HG03520 (cell line): ENCODE results near the gene EFNA2.

Source experiments
- ATAC-seq: cut with Tn5 transposase; IDR thresholded peaks from one replicate; pipeline ENCODE4 v1.9.1; 2021; ENCODE audit warnings: mild to moderate bottlenecking, moderate library complexity; ENCODE audit not compliant: unreplicated experiment

EFNA2 gene

GRCh38 chr19:1283207-1283916, 2.3 kb upstream of the EFNA2 start:
- ATAC-seq: no peak

- ATAC-seq: no peak
Observed at GRCh38 chr19:1283917-1284292, 1.8 kb upstream of the EFNA2 start.

- no peak for ATAC-seq
Observed at GRCh38 chr19:1284293-1284978, 1.2 kb upstream of the EFNA2 start.

- no peak for ATAC-seq
Observed at GRCh38 chr19:1284979-1285736, 515 bp upstream of the EFNA2 start.

GRCh38 chr19:1286487-1287353, 1.0 kb downstream of the EFNA2 start:
- no peak for ATAC-seq

GRCh38 chr19:1287354-1288225, 1.9 kb downstream of the EFNA2 start:
- no peak for ATAC-seq

- no peak for ATAC-seq
Observed at GRCh38 chr19:1288226-1288612, 2.5 kb downstream of the EFNA2 start.

GRCh38 chr19:1288833-1289685, 3.4 kb downstream of the EFNA2 start:
- no peak for ATAC-seq

GRCh38 chr19:1289686-1290025, 4.0 kb downstream of the EFNA2 start:
- no peak for ATAC-seq

GRCh38 chr19:1290196-1290702, 4.6 kb downstream of the EFNA2 start:
- no peak for ATAC-seq

GRCh38 chr19:1290703-1291651, 5.3 kb downstream of the EFNA2 start:
- no peak for ATAC-seq

GRCh38 chr19:1291761-1292418, 6.2 kb downstream of the EFNA2 start:
- no peak for ATAC-seq

- ATAC-seq: no peak
Observed at GRCh38 chr19:1292419-1293151, 6.9 kb downstream of the EFNA2 start.

- ATAC-seq: no peak
Observed at GRCh38 chr19:1293782-1294604, 8.3 kb downstream of the EFNA2 start.

- no peak for ATAC-seq
Observed at GRCh38 chr19:1294688-1295087, 9.0 kb downstream of the EFNA2 start.
